ENCODE results near the gene CCIN.
"Not testable (repeated sequence)": the region's sequence is repeated elsewhere in the genome, so short reads cannot be mapped to it uniquely, and the experiment has no call there.

Gene CCIN

DNA sequence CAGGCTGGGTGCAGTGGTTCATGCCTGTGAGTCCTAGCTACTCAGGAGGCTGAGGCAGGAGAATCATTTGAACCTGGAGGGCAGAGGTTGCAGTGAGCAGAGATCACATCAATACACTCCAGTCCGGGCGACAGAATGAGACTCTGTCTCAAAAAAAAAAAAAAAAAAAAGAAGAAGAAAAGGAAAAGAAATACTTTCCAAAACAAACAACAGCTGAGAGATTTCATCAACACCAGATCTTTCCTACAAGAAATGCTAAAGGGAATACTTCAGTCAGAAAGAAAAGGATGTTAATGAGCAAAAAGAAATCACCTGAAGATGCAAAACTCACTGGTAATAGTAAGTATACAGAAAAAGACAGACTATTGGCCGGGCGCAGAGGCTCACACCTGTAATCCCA is 8.4 kb downstream of the CCIN start:
- no peaks in the 10 kb centered on the region for H3K9me3 Mint-ChIP-seq
- H3K4me3 Mint-ChIP-seq: no peak overlapping the region
- peaks cover 4% of the 10 kb centered on the region for H3K4me1 Mint-ChIP-seq (ENCODE audit: low read depth)
- peaks cover 15% of the 10 kb centered on the region for H3K27me3 Mint-ChIP-seq (ENCODE audit: low read depth)
- peaks cover 1% of the 10 kb centered on the region for H3K36me3 Mint-ChIP-seq (ENCODE audit: low read depth)
- no peak overlapping the region for H3K27ac Mint-ChIP-seq

DNA sequence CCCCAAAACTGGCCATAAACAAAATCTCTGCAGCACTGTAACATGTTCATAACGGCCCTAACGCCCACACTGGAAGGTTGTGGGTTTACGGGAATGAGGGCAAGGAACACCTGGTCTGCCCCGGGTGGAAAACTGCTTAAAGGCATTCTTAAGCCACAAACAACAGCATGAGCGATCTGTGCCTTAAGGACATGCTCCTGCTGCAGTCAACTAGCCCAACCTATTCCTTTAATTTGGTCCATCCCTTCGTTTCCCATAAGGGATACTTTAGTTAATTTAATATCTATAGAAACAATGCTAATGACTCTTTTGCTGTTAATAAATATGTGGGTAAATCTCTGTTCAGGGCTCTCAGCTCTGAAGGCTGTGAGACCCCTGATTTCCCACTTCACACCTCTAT is 11.1 kb downstream of the CCIN start:
- peaks cover 15% of the 10 kb centered on the region for H3K27me3 Mint-ChIP-seq (ENCODE audit: low read depth)
- not testable (repeated sequence) for H3K27ac Mint-ChIP-seq; H3K4me3 Mint-ChIP-seq; H3K4me1 Mint-ChIP-seq (ENCODE audit: low read depth); H3K36me3 Mint-ChIP-seq (ENCODE audit: low read depth); H3K9me3 Mint-ChIP-seq

DNA sequence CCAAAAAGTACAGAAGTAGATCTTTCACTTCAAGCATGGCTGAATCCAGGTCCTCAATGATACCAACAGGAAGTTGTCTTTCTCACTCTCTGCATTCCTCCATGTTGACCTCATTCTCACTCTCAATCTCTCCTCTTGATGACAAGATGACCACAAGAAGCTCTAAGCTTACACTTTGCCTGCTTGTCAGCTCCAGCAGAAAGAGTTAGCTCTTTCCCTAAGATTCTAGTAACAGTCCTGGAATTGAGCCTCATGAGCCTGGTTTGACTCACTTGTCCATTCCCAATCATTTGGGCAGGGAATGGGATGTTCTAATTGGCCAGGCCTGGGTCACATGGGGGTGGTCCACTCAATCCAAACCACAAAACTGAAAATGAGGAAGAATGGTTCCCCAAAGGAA is 18.2 kb downstream of the CCIN start:
- no peak overlapping the region for H3K4me3 Mint-ChIP-seq
- H3K27me3 Mint-ChIP-seq (ENCODE audit: low read depth): peaks cover 8% of the 10 kb centered on the region
- H3K27ac Mint-ChIP-seq: no peak overlapping the region
- peaks cover 8% of the 10 kb centered on the region for H3K36me3 Mint-ChIP-seq (ENCODE audit: low read depth)
- H3K9me3 Mint-ChIP-seq: no peaks in the 10 kb centered on the region
- H3K4me1 Mint-ChIP-seq (ENCODE audit: low read depth): peaks cover 24% of the 10 kb centered on the region

DNA sequence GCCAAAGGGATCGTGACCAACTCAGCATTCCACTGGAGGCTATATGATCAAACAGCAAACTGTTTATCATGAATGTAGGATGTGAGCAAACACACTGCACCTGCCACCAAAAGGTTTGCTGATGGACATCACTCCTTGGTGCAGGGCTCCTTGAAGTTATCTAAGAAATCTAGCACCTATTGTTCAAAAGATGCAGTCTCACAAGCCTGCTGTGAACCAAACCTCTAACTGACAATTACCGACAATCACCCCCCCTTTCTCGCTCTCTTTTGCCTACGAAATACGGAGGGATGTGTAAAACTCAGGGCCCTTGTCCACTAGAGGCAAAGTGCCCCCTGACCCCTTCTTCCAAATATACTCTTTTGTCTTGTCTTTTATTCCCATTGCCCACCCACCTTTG is 19.0 kb downstream of the CCIN start:
- H3K4me3 Mint-ChIP-seq: no peak overlapping the region
- H3K27ac Mint-ChIP-seq: no peak overlapping the region
- H3K36me3 Mint-ChIP-seq (ENCODE audit: low read depth): peaks cover 8% of the 10 kb centered on the region
- H3K9me3 Mint-ChIP-seq: no peaks in the 10 kb centered on the region
- H3K27me3 Mint-ChIP-seq (ENCODE audit: low read depth): peaks cover 8% of the 10 kb centered on the region
- peaks cover 31% of the 10 kb centered on the region for H3K4me1 Mint-ChIP-seq (ENCODE audit: low read depth)

DNA sequence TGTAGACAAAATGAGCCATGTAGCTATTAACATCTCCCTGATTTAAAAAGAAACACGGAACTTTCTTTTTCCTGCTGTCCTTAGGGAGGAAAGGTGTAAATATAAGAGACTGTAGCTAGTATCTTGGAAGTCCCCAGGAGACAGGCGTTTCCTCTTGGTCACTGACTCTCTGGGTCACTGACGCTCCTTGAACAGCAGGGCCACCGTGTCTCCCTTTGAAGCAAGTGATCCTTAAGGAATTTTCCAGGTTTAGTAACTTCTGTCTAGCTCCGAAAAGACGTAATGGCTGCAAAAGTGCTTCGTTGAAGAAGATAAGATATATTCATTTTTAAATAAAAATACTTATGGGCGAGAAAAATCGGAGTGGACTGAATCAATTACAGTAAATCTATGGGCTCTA is 20.8 kb downstream of the CCIN start:
- H3K4me1 Mint-ChIP-seq (ENCODE audit: low read depth): peaks cover 45% of the 10 kb centered on the region
- peaks cover 16% of the 10 kb centered on the region for H3K36me3 Mint-ChIP-seq (ENCODE audit: low read depth)
- no peaks in the 10 kb centered on the region for H3K9me3 Mint-ChIP-seq
- H3K27me3 Mint-ChIP-seq (ENCODE audit: low read depth): peaks cover 8% of the 10 kb centered on the region
- peak overlapping the region; percentile 39 for H3K27ac Mint-ChIP-seq
- H3K4me3 Mint-ChIP-seq: peak overlapping the region; percentile 99

DNA sequence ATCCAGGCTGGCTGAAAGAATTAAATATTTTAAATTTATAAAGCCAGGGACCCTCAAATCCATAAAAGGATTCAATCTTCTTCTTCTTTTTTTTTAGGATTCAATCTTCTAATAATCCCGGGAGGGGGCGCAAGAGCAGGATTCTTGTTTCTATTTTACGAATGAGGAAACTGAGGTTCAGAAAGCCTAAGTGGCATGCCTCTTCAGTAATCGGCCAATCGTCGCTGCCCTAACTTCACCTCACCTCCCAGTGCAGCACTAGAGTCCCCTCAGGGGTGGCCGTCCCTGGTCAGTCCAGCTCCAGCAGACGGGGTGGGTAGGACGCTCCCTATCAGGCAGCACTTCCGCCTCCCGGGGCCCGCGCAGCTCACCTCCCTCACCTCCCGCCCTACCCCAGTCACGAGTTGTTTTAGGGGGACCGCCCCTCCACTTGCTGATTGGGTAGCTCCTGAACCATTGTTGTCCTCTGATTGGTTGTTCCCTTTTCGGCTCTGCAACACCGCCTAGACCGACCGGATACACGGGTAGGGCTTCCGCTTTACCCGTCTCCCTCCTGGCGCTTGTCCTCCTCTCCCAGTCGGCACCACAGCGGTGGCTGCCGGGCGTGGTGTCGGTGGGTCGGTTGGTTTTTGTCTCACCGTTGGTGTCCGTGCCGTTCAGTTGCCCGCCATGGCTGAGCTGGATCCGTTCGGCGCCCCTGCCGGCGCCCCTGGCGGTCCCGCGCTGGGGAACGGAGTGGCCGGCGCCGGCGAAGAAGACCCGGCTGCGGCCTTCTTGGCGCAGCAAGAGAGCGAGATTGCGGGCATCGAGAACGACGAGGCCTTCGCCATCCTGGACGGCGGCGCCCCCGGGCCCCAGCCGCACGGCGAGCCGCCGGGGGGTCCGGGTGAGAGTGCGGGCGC is 21.5 kb downstream of the CCIN start, which contains the start of gene CLTA:
TSS of gene CLTA (plus strand) at position 534 of the 902 bp plus-strand sequence. CDS start at position 670, 136 bp downstream.
- Mint-ChIP-seq H3K4me1 (ENCODE audit: low read depth) (peaks cover 48% of the 10 kb centered on the region), H3K9me3 (no peaks in the 10 kb centered on the region), H3K27ac (peak within 1 kb of the TSS; percentile 85), H3K36me3 (ENCODE audit: low read depth) (peaks cover 20% of the 10 kb centered on the region), H3K27me3 (ENCODE audit: low read depth) (peaks cover 8% of the 10 kb centered on the region), H3K4me3 (peak within 1 kb of the TSS; percentile 99)

DNA sequence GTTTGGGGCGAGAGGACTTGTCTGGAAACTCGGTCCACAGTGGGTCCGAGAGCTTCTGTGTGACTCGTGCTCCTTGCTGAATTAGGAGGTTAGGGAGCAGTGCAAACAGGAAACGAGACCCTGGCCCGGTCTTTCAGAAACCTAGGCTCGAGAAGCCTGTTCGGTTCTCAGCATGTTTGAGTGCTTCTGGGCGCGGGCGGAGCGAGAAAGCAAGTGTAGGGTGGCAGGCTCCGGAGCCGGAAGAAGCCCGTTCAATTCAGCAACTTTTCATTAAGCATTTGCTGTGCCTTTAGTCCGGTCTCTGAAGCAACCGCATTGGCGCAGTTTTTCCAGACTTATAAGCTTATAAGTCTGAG is 22.1 kb downstream of the CCIN start:
- Mint-ChIP-seq H3K4me3 (peak overlapping the region; percentile 99), H3K27ac (peak overlapping the region; percentile 85), H3K9me3 (no peaks in the 10 kb centered on the region), H3K27me3 (ENCODE audit: low read depth) (peaks cover 8% of the 10 kb centered on the region), H3K4me1 (ENCODE audit: low read depth) (peaks cover 48% of the 10 kb centered on the region), H3K36me3 (ENCODE audit: low read depth) (peaks cover 20% of the 10 kb centered on the region)

DNA sequence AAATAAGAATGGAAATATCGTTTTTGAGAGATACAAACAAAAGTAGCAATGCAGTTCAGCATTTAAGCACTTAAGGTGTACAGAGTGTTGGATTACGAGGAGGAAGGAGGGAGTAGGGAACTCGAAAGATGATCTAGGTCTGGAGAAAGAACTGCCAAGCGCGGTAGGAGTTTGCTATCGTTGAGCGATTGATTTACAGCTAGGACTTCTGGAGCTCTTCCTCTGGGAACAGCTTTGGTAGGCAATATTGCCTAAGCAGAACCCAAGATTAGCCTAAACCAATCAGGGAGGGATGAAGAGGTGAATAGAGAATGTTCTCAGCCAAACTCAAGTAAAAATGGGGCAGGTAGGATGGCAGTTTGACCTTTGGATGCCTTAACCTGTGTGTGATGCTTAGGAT is 22.5 kb downstream of the CCIN start:
- H3K27ac Mint-ChIP-seq: peak overlapping the region; percentile 85
- peaks cover 22% of the 10 kb centered on the region for H3K36me3 Mint-ChIP-seq (ENCODE audit: low read depth)
- peak overlapping the region; percentile 99 for H3K4me3 Mint-ChIP-seq
- peaks cover 48% of the 10 kb centered on the region for H3K4me1 Mint-ChIP-seq (ENCODE audit: low read depth)
- H3K9me3 Mint-ChIP-seq: no peaks in the 10 kb centered on the region
- peaks cover 8% of the 10 kb centered on the region for H3K27me3 Mint-ChIP-seq (ENCODE audit: low read depth)

DNA sequence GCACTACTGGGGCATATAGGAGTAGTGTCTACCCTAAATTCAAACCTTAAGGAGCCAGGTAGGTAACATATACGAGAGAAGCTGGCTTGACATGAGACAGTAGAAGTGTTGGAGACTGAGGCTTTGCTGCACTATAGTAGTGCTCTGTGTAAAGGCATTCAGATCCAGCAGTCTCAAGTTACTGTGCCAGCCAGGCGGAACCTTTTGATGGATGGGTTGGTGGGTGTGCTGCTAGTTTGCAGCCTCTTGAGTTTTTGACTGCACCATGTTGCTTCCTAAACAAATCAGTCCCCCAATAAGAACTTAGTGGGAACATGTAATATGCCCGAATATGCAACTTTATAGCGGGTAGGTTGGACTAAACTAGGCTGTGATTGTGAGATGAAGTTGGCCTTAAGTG is 23.0 kb downstream of the CCIN start:
- peaks cover 23% of the 10 kb centered on the region for H3K36me3 Mint-ChIP-seq (ENCODE audit: low read depth)
- H3K27ac Mint-ChIP-seq: no peak overlapping the region
- peaks cover 48% of the 10 kb centered on the region for H3K4me1 Mint-ChIP-seq (ENCODE audit: low read depth)
- H3K9me3 Mint-ChIP-seq: no peaks in the 10 kb centered on the region
- peak overlapping the region; percentile 99 for H3K4me3 Mint-ChIP-seq
- peaks cover 8% of the 10 kb centered on the region for H3K27me3 Mint-ChIP-seq (ENCODE audit: low read depth)

DNA sequence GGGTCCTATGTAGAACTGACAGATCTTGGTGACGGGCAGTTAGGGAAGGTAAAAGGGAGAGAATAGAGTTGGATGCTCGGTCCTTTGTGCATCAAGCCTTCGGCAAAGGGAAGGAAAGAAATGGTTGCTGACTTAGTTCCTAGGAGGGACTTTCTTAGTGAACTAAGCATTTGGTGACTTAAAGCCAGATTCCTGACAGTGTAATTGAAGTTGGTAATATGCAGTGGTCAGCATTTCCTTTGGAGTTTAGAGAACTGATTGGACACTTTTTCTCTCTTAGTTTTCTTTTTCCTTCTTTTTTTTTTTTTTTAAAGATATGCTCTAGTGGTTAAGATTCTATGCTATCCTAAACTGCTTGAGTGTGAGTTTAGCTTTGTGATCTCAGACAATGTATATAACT is 23.8 kb downstream of the CCIN start:
- Mint-ChIP-seq H3K9me3 (no peaks in the 10 kb centered on the region), H3K4me3 (peak overlapping the region; percentile 99), H3K36me3 (ENCODE audit: low read depth) (peaks cover 28% of the 10 kb centered on the region), H3K4me1 (ENCODE audit: low read depth) (peaks cover 45% of the 10 kb centered on the region), H3K27me3 (ENCODE audit: low read depth) (peaks cover 8% of the 10 kb centered on the region), H3K27ac (no peak overlapping the region)

DNA sequence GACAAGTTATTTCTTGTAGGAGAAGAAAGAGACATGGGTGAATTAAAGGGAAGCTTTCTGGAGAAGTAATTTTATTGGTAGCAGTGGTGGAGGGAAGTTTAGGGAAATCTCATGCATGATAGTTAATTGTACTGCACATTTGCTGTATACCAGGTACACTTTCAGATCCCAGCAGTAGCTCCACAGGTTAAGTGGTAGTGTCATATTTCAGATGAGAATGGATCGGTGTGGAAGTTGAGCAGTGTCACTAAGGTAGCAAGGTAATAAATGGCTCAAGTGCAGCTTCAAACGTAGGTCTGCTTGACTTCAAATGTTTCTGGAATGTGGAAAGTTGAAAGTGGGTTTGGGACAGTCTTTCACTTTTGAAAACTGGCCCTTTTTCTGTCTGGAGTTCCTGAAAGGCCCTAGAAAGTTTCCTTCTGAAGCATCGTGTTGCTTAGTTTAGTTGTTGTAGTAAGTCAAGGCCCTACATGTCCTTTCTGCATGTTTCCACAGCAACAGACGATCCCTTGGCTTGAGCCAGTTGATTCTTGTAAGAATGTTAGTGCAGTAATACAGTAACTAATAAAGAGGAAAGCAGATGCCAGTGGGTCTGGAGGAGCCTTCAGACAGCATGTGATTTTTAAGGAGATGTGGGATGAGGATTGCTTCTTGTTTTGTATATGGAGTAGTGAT is 25.3 kb downstream of the CCIN start:
- H3K9me3 Mint-ChIP-seq: no peaks in the 10 kb centered on the region
- no peaks in the 10 kb centered on the region for H3K27me3 Mint-ChIP-seq (ENCODE audit: low read depth)
- peaks cover 46% of the 10 kb centered on the region for H3K4me1 Mint-ChIP-seq (ENCODE audit: low read depth)
- H3K27ac Mint-ChIP-seq: no peak overlapping the region
- peaks cover 33% of the 10 kb centered on the region for H3K36me3 Mint-ChIP-seq (ENCODE audit: low read depth)
- no peak overlapping the region for H3K4me3 Mint-ChIP-seq

DNA sequence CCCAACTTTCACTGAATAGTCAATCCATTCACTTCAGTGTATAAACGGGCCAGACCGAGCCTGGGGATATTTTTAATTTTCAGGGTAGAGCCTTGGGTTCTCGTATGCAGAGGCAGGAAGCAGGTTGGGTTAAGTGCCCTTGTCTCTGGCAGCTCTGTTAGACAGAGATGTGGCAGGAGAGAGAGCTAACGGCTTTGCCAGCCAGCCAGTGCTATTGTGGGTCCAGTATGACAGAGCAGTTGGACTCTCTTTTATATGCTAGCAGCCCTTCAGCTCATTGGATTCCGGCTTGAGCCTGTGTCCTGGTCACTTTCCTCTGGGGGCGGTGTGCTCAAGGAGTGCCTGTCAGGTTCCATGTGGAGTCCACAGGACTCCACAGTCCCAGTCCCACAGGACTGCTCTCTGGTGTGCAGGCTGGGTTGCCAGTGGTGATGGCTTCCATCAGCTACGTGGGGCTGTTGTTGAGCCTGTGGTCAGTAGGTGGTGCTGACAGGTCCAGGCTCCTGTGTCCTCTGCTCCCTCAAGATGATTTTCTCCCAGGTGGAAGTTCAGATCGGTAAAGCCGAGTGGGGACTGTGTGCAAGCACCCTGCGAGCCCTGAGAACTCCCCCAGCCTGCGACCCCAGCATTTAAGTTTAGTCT is 35.8 kb downstream of the CCIN start:
- H3K4me1 Mint-ChIP-seq (ENCODE audit: low read depth): peaks cover 41% of the 10 kb centered on the region
- no peak overlapping the region for H3K4me3 Mint-ChIP-seq
- H3K9me3 Mint-ChIP-seq: no peaks in the 10 kb centered on the region
- peaks cover 58% of the 10 kb centered on the region for H3K36me3 Mint-ChIP-seq (ENCODE audit: low read depth)
- H3K27ac Mint-ChIP-seq: no peak overlapping the region
- H3K27me3 Mint-ChIP-seq (ENCODE audit: low read depth): no peaks in the 10 kb centered on the region

DNA sequence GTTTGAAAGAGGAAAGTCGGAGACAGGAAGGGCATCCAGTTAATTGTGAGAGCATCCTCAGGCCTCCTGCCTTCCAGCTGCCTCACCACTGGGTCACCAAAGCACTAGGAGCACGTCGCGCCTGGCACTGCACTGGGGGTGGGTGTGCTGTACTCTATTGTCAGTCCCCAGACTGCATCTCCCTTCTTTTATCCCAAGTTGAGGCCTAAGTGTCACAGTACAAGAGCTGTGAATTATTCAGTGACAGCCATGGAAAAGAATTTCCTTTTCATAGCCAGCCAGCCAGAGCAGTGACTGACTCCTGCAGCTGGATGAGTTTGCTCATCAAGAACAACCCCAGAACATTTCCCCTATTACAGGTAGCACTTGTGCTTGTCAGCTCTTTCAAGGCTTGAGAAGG is 37.8 kb downstream of the CCIN start:
- Mint-ChIP-seq H3K9me3 (no peaks in the 10 kb centered on the region), H3K36me3 (ENCODE audit: low read depth) (peaks cover 71% of the 10 kb centered on the region), H3K4me1 (ENCODE audit: low read depth) (peaks cover 44% of the 10 kb centered on the region), H3K4me3 (peak overlapping the region; percentile 16), H3K27ac (peak overlapping the region; percentile 32), H3K27me3 (ENCODE audit: low read depth) (no peaks in the 10 kb centered on the region)

DNA sequence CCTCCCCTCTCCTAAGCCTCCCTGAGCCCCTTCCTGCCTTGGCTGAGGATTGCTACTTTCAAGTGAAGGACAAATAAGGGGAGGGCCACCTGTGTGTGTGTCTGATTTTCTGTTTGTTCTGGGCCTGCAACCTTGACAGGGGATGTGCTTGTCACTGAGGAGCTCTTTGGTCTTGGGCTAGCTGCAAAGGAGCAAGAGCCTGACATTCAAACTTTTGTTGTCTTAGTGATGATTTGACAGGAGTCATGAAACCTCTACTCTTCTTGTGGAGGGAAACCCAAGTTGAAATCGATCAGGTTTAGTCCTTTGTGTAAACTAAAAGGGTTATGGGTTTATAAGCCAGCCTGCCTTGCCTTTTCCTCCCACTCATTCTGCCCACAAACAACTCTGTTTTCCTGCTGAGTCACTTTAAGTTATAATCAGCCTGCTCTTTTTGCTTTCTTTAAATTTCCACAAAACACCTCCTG is 38.4 kb downstream of the CCIN start:
- H3K4me1 Mint-ChIP-seq (ENCODE audit: low read depth): peaks cover 43% of the 10 kb centered on the region
- no peaks in the 10 kb centered on the region for H3K27me3 Mint-ChIP-seq (ENCODE audit: low read depth)
- peak overlapping the region; percentile 82 for H3K27ac Mint-ChIP-seq
- H3K36me3 Mint-ChIP-seq (ENCODE audit: low read depth): peaks cover 71% of the 10 kb centered on the region
- no peaks in the 10 kb centered on the region for H3K9me3 Mint-ChIP-seq
- H3K4me3 Mint-ChIP-seq: no peak overlapping the region

Measured in T-helper 1 cell treated with Interleukin-12 subunit alpha and Interleukin-12 subunit beta and Interleukin-4 antibody, amounts not matched to agents 30 μg/mL and 1 μg/mL, for 36 hours (primary cell).